ENCODE measurements around the gene HDGFL2. TPM values are rescaled to one million over a fixed set of nuclear protein-coding genes. Genes with fewer than 3 reads are reported as not detected.

Gene HDGFL2
- polyA plus RNA-seq, 1 experiment, result 23.5 TPM

GRCh38 chr19:4441994-4442818 is 29.9 kb upstream of the HDGFL2 start:
- DNase-seq (ENCODE audit: low read depth, low spot score), result no peak
- Histone ChIP-seq H3K27me3 (ENCODE audit: control insufficient read depth, insufficient read depth, low read length) (no peaks in the 10 kb centered on the region), H3K27ac (ENCODE audit: low read depth, low read length) (no peak overlapping the region), H3K4me3 (ENCODE audit: low read depth, low read length) (no peak overlapping the region), H3K9me3 (ENCODE audit: control insufficient read depth, insufficient read depth, low read length) (no peaks in the 10 kb centered on the region; the same call in 1 of the 2 replicates)
- ChIA-PET POLR2A (interaction anchor here (0.6 kb wide), 1 partner anchor 57 kb away, joined by 3 read pairs; no protein-coding TSS in a partner anchor), CTCF (no interaction called here)
- TF ChIP-seq, protein P1, sequence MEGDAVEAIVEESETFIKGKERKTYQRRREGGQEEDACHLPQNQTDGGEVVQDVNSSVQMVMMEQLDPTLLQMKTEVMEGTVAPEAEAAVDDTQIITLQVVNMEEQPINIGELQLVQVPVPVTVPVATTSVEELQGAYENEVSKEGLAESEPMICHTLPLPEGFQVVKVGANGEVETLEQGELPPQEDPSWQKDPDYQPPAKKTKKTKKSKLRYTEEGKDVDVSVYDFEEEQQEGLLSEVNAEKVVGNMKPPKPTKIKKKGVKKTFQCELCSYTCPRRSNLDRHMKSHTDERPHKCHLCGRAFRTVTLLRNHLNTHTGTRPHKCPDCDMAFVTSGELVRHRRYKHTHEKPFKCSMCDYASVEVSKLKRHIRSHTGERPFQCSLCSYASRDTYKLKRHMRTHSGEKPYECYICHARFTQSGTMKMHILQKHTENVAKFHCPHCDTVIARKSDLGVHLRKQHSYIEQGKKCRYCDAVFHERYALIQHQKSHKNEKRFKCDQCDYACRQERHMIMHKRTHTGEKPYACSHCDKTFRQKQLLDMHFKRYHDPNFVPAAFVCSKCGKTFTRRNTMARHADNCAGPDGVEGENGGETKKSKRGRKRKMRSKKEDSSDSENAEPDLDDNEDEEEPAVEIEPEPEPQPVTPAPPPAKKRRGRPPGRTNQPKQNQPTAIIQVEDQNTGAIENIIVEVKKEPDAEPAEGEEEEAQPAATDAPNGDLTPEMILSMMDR (IDR thresholded peaks at IDR 0.05; ENCODE audit: low read depth, low read length), result no peak

GRCh38 chr19:4442819-4443146 is 29.3 kb upstream of the HDGFL2 start:
- DNase-seq (ENCODE audit: low read depth, low spot score), result no peak
- Histone ChIP-seq H3K4me3 (ENCODE audit: low read depth, low read length) (no peak overlapping the region), H3K9me3 (ENCODE audit: control insufficient read depth, insufficient read depth, low read length) (no peaks in the 10 kb centered on the region; the same call in 1 of the 2 replicates), H3K27ac (ENCODE audit: low read depth, low read length) (no peak overlapping the region), H3K27me3 (ENCODE audit: control insufficient read depth, insufficient read depth, low read length) (no peaks in the 10 kb centered on the region)
- ChIA-PET POLR2A (no interaction called here), CTCF (no interaction called here)
- TF ChIP-seq, protein P1 (IDR thresholded peaks at IDR 0.05; ENCODE audit: low read depth, low read length), result no peak

- Histone ChIP-seq H3K9me3 (ENCODE audit: control insufficient read depth, insufficient read depth, low read length) (no peaks in the 10 kb centered on the region; the same call in 1 of the 2 replicates), H3K4me3 (ENCODE audit: low read depth, low read length) (no peak overlapping the region), H3K27me3 (ENCODE audit: control insufficient read depth, insufficient read depth, low read length) (no peaks in the 10 kb centered on the region), H3K27ac (ENCODE audit: low read depth, low read length) (no peak overlapping the region)
- no peak for DNase-seq (ENCODE audit: low read depth, low spot score)
- TF ChIP-seq, protein P1 (IDR thresholded peaks at IDR 0.05; ENCODE audit: low read depth, low read length), result no peak
- ChIA-PET POLR2A (no interaction called here), CTCF (interaction anchor here (1.1 kb wide), 1 partner anchor 91 kb away, joined by 5 read pairs; no protein-coding TSS in a partner anchor)
These were observed 28.9 kb upstream of the HDGFL2 start for GRCh38 chr19:4443188-4443587.

DNA sequence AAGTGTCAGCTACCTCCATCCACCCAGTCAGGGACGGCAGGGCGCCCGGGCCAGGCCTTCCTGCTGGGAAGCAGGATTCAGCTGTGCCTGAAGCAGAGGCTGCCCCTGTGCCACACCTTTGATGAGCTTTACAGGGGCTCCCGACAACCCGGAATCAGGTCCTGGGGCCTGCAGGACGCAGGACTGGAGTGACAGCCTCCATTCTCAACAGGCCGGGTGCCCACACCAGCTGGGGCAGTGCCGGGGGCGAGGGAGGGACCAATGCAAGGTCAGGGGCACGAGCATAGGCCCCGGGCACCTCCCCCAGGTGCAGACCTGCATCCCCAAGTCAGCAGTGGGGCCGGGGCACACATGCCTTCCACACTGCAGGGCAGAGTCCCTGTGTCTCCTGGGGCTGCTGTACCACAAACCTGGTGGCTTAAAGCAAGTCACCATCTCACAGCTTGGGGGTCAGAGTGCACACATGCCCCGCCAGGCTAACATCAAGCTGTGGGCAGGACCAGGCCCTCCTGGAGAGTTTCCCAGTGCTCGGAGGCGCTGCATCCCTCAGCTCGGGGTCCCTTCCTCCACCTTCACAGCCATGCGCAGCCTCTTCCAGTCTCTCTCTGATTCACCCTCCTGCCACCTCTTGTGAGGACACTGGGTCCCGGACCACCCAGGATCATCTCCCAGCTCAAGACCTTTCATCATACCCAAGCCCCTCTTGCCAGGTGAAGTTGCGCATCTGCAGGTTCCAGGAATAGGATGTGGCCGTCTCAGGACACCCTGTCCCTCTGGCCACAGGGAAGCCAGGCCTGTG is 27.9 kb upstream of the HDGFL2 start:
- no peak for DNase-seq (ENCODE audit: low read depth, low spot score)
- Histone ChIP-seq H3K9me3 (ENCODE audit: control insufficient read depth, insufficient read depth, low read length) (no peaks in the 10 kb centered on the region; the same call in 1 of the 2 replicates), H3K27me3 (ENCODE audit: control insufficient read depth, insufficient read depth, low read length) (no peaks in the 10 kb centered on the region), H3K4me3 (ENCODE audit: low read depth, low read length) (no peak overlapping the region), H3K27ac (ENCODE audit: low read depth, low read length) (no peak overlapping the region)
- TF ChIP-seq, protein P1 (IDR thresholded peaks at IDR 0.05; ENCODE audit: low read depth, low read length), result no peak
- POLR2A ChIA-PET, result interaction anchor here (0.5 to 2.3 kb wide), 4 partner anchors 11 to 922 kb away, joined by 3 to 17 read pairs (median 4); no protein-coding TSS in a partner anchor
- CTCF ChIA-PET, result interaction anchor here (1.1 kb wide), 1 partner anchor 92 kb away, joined by 5 read pairs; no protein-coding TSS in a partner anchor

Measured in AG04450 (cell line).